K562 (cell line): ENCODE results near the gene PELI2. TPM values are rescaled to one million over a fixed set of nuclear protein-coding genes. Genes with fewer than 3 reads are reported as not detected.

ENCODE experiments used
- BCLAF1 ChIP-seq, 2 experiments: fragments of 450-650 bp in 1 of 2; IDR thresholded peaks; 2 replicates each; pipeline ENCODE4 v1.6.1; 2011 to 2017; ENCODE audit warnings: low read depth in 2 of 2, antibody characterized with exemption in 1 of 2, borderline replicate concordance in 1 of 2, low read length in 1 of 2, mild to moderate bottlenecking in 1 of 2, mixed read lengths in 1 of 2; ENCODE audit not compliant: control insufficient read depth in 1 of 2
- EGR1 ChIP-seq: fragments of 450-650 bp; conservative IDR thresholded peaks from 2 replicates; pipeline ENCODE4 v1.6.1; 2017; ENCODE audit warnings: mild to moderate bottlenecking
- KDM5B ChIP-seq: fragments of 200-600 bp; sonication (generic); IDR thresholded peaks from 2 replicates; pipeline ENCODE4 v1.6.1; 2012; ENCODE audit warnings: low read depth, mild to moderate bottlenecking, moderate library complexity, low read length, control low read depth, inconsistent platforms; ENCODE audit not compliant: insufficient replicate concordance
- MEF2A ChIP-seq: IDR thresholded peaks from 2 replicates; pipeline ENCODE4 v1.6.1; 2011; ENCODE audit warnings: low read depth, mild to moderate bottlenecking, low read length, moderate library complexity; ENCODE audit not compliant: control insufficient read depth
- NCOR1 ChIP-seq: fragments of 450-650 bp; IDR thresholded peaks from 2 replicates; pipeline ENCODE4 v1.6.1; 2016; ENCODE audit warnings: mild to moderate bottlenecking, moderate library complexity
- POLR2G ChIP-seq: fragments of 200-400 bp; formaldehyde crosslinking; IDR thresholded peaks from 2 replicates; pipeline ENCODE4 v1.6.1; 2017; ENCODE audit warnings: low read depth, mild to moderate bottlenecking, antibody characterized with exemption, low read length, moderate library complexity
- TAF1 ChIP-seq: IDR thresholded peaks from 2 replicates; pipeline ENCODE4 v1.6.1; 2011; ENCODE audit warnings: mild to moderate bottlenecking, low read length, moderate library complexity; ENCODE audit not compliant: insufficient read depth, control insufficient read depth, severe bottlenecking; ENCODE audit errors: extremely low read depth
- THAP12 ChIP-seq: fragments of 250-450 bp; sonication (Bioruptor Pico); IDR thresholded peaks from 2 replicates; pipeline ENCODE4 v1.9.0; 2021; ENCODE audit warnings: mild to moderate bottlenecking, inconsistent platforms
- THAP7 ChIP-seq: fragments of 250-450 bp; sonication (Bioruptor Pico); IDR thresholded peaks from 2 replicates; pipeline ENCODE4 v1.5.0; 2021
- ZBTB2 ChIP-seq: fragments of 450-650 bp; IDR thresholded peaks from 2 replicates; pipeline ENCODE4 v1.6.1; 2016; ENCODE audit warnings: antibody characterized with exemption
- ZMIZ1 ChIP-seq, 2 experiments: fragments of 150-350 bp in 1 of 2; IDR thresholded peaks; 2 replicates each; pipeline ENCODE4 v1.6.1; 2012 to 2016; ENCODE audit warnings: low read depth in 2 of 2, low read length in 2 of 2, mild to moderate bottlenecking in 1 of 2, moderate library complexity in 1 of 2
- ZNF316 ChIP-seq: fragments of 450-650 bp; IDR thresholded peaks from 2 replicates; pipeline ENCODE4 v1.6.1; 2016
- ZNF76 ChIP-seq: fragments of 250-450 bp; sonication (Bioruptor Pico); IDR thresholded peaks from 2 replicates; pipeline ENCODE4 v1.4.0; 2020; ENCODE audit warnings: mild to moderate bottlenecking, moderate library complexity, borderline replicate concordance
- polyA plus RNA-seq, 8 experiments: library from polyadenylated mRNA; depleted of rRNA in 4 of 8; stranded (reverse) in 5 of 8; unstranded in 3 of 8; fragments of >200 nt; fragmentation: Nextera tagmentation in 2 of 8; fragmentation: Illumina TruSeq in 1 of 8; extraction: Ambion mirVana in 2 of 8; extraction: Trizol in 1 of 8; gene quantifications; 2 replicates each; pipeline versions ENCODE4 v1.2.1 to v1.2.3, GENCODE V29; 2011 to 2014; ENCODE audit warnings: inconsistent platforms in 1 of 8, missing spikeins in 1 of 8
- total RNA-seq, 7 experiments: library from RNA; depleted of rRNA in 6 of 7; stranded (reverse); fragments of >200 nt in 6 of 7; fragmentation: Illumina TruSeq in 2 of 7; extraction: Trizol in 2 of 7; gene quantifications; 2 replicates each; pipeline versions ENCODE4 v1.2.1 to v1.2.3, GENCODE V29; 2011 to 2021; ENCODE audit warnings: low replicate concordance in 1 of 7

PELI2 gene
- total and polyA plus RNA-seq, 9 of the 15 experiments (the other 6 are each of a cell fraction or from before 2014, with no cell fraction given) = 0.20 to 1.5 (median 0.44) TPM

- TF ChIP-seq BCLAF1 (IDR thresholded peaks at IDR 0.05; ENCODE audit: borderline replicate concordance in 1 of 2, control insufficient read depth in 1 of 2, low read depth in 2 of 2, low read length in 1 of 2) (peak in 1 of 2 experiments; percentile 82; a peak in 2 of 4 replicates), POLR2G (peak; percentile 75), ZMIZ1 (IDR thresholded peaks at IDR 0.05; ENCODE audit: low read depth in 2 of 2, low read length in 2 of 2) (peak in 1 of 2 experiments; percentile 41; a peak in 1 of 4 replicates), MEF2A (peak; percentile 92), ZBTB2 (0 out of 2 replicates have a peak, but pooled peaks have one; percentile 29), THAP7 (CRISPR knock-in tag) (no peak), EGR1 (no peak), TAF1 (no peak), ZNF76 (CRISPR knock-in tag) (no peak), THAP12 (CRISPR knock-in tag) (no peak), ZNF316 (0 out of 2 replicates have a peak, but pooled peaks have one; percentile 52), NCOR1 (0 out of 2 replicates have a peak, but pooled peaks have one; percentile 13), KDM5B (peak; percentile 52)
Measured at GRCh38 chr14:56216626-56217379, 98.6 kb downstream of the PELI2 start (continued).
